GM12875 (cell line): Measurements from ENCODE around the gene SLAMF1.
"Not testable (repeated sequence)": the region's sequence is repeated elsewhere in the genome, so short reads cannot be mapped to it uniquely, and the experiment has no call there.

ENCODE experiments used
- H3K4me3 ChIP-seq: one replicate; pipeline ENCODE4 v1.5.1; 2011; ENCODE audit warnings: low read depth, low read length, control low read depth
- CTCF ChIP-seq: IDR thresholded peaks from 2 replicates; pipeline ENCODE4 v1.5.1; 2011; ENCODE audit warnings: low read depth, mild to moderate bottlenecking, control low read depth, inconsistent platforms, low read length, moderate library complexity, borderline replicate concordance; ENCODE audit not compliant: insufficient read depth

The SLAMF1 gene

GRCh38 chr1:160597051-160597450 lies 49.8 kb downstream of the SLAMF1 start:
- no peak for TF ChIP-seq CTCF
- no peak overlapping the region for H3K4me3 ChIP-seq

- no peak for TF ChIP-seq CTCF
- H3K4me3 ChIP-seq = no peak overlapping the region
Observed at GRCh38 chr1:160590488-160590887, 56.4 kb downstream of the SLAMF1 start.

GRCh38 chr1:160588468-160588867 lies 58.4 kb downstream of the SLAMF1 start:
- H3K4me3 ChIP-seq = no peak overlapping the region
- TF ChIP-seq CTCF = no peak

GRCh38 chr1:160584784-160585183 lies 62.1 kb downstream of the SLAMF1 start:
- no peak overlapping the region for H3K4me3 ChIP-seq
- no peak for TF ChIP-seq CTCF

- H3K4me3 ChIP-seq = not testable (repeated sequence)
Observed at GRCh38 chr1:160582976-160583375, 63.9 kb downstream of the SLAMF1 start.

- no peak for TF ChIP-seq CTCF
- H3K4me3 ChIP-seq = no peak overlapping the region
Observed at GRCh38 chr1:160581961-160582360, 64.9 kb downstream of the SLAMF1 start.

- TF ChIP-seq CTCF = no peak
- no peak overlapping the region for H3K4me3 ChIP-seq
Observed at GRCh38 chr1:160580221-160580812, 66.5 kb downstream of the SLAMF1 start.

- TF ChIP-seq CTCF = no peak
- H3K4me3 ChIP-seq = peak within 1 kb of the TSS; percentile 54
Observed at GRCh38 chr1:160579216-160579701, 67.6 kb downstream of the SLAMF1 start, which contains the start of gene CD84. Gene CD84 (minus strand): TSS chr1:160579496. CDS start chr1:160579437, 59 bp downstream.
